H1 (cell line): ENCODE results near the gene SLC26A11. TPM values are rescaled to one million over a fixed set of nuclear protein-coding genes. Genes with fewer than 3 reads are reported as not detected.

Experiments
- CTCF ChIA-PET: fragments of 300-600 bp; sonication (Branson Sonifier 250); formaldehyde crosslinking; loops from one replicate; lab custom pipeline; 2021; ENCODE audit not compliant: partially characterized antibody; lab: Charles Lee
- POLR2A ChIA-PET: fragments of 300-600 bp; sonication (Branson Sonifier 250); formaldehyde crosslinking; loops from one replicate; lab custom pipeline; 2021; ENCODE audit warnings: inconsistent platforms; ENCODE audit not compliant: partially characterized antibody; lab: Charles Lee
- DNase-seq, 2 experiments: peaks; one replicate each; pipeline versions ENCODE4 v3.0.0 to v3.0.0-alpha.2; 2010 to 2022; ENCODE audit warnings: low spot score in 2 of 2, low read depth in 1 of 2, mixed read lengths in 1 of 2
- FAIRE-seq: peaks from 2 replicates; lab custom pipeline; 2011; peaks lifted over from hg19 to GRCh38; lab: Jason Lieb, UNC
- H2AFZ ChIP-seq: 2 replicates; pipeline ENCODE4 v1.8.1; 2012; ENCODE audit warnings: low read length, inconsistent platforms
- H2AK5ac ChIP-seq: 2 replicates; pipeline ENCODE4 v1.6.1; 2013; ENCODE audit warnings: low read depth, low read length
- H2BK120ac ChIP-seq: replicated peaks from 2 replicates; pipeline ENCODE3; 2013; ENCODE audit warnings: low read depth, low read length, inconsistent platforms
- H2BK12ac ChIP-seq: 2 replicates; pipeline ENCODE4 v1.6.1; 2013; ENCODE audit warnings: low read depth, low read length
- H2BK15ac ChIP-seq: 2 replicates; pipeline ENCODE4 v1.6.1; 2013; ENCODE audit warnings: low read length
- H2BK20ac ChIP-seq: 2 replicates; pipeline ENCODE4 v1.6.1; 2013; ENCODE audit warnings: low read length
- H2BK5ac ChIP-seq: 2 replicates; pipeline ENCODE4 v1.6.1; 2013; ENCODE audit warnings: low read depth, low read length
- H3K14ac ChIP-seq: 2 replicates; pipeline ENCODE4 v1.6.1; 2013; ENCODE audit warnings: inconsistent platforms; ENCODE audit not compliant: insufficient read length
- H3K18ac ChIP-seq: 2 replicates; pipeline ENCODE4 v1.6.1; 2013; ENCODE audit warnings: low read length; ENCODE audit errors: extremely low read depth
- H3K23ac ChIP-seq: 2 replicates; pipeline ENCODE4 v1.6.1; 2013; ENCODE audit warnings: inconsistent platforms; ENCODE audit not compliant: insufficient read length
- H3K23me2 ChIP-seq: 2 replicates; pipeline ENCODE4 v1.6.1; 2013; ENCODE audit warnings: low read depth, low read length
- H3K27ac ChIP-seq: 2 replicates; pipeline ENCODE4 v1.6.1; 2011; ENCODE audit warnings: low read depth, low read length, inconsistent platforms
- H3K27me3 ChIP-seq, 4 experiments: replicated peaks in 1 of 4; 1 replicate in 1 of 4; 2 replicates in 3 of 4; pipeline versions ENCODE4 v1.6.1 to v1.8.1; 2011 to 2013; ENCODE audit warnings: low read length in 3 of 4, mild to moderate bottlenecking in 3 of 4, inconsistent platforms in 2 of 4, mixed read lengths in 2 of 4, moderate library complexity in 1 of 4; ENCODE audit not compliant: control insufficient read depth in 3 of 4, insufficient read depth in 3 of 4; ENCODE audit errors: extremely low read depth in 1 of 4
- H3K36me3 ChIP-seq, 4 experiments: 2 replicates each; pipeline versions ENCODE4 v1.6.1 to v1.8.1; 2011 to 2013; ENCODE audit warnings: mild to moderate bottlenecking in 4 of 4, low read length in 3 of 4, moderate library complexity in 2 of 4, control low read depth in 1 of 4, inconsistent platforms in 1 of 4; ENCODE audit not compliant: insufficient read depth in 4 of 4, control insufficient read depth in 2 of 4
- H3K4ac ChIP-seq: replicated peaks from 2 replicates; pipeline ENCODE3; 2013; ENCODE audit warnings: low read length, low read depth, mixed read lengths, inconsistent platforms; ENCODE audit not compliant: insufficient read length
- H3K4me1 ChIP-seq, 4 experiments: replicated peaks in 1 of 4; 1 replicate in 1 of 4; 2 replicates in 3 of 4; pipeline versions ENCODE4 v1.6.1 to v1.8.1; 2011 to 2013; ENCODE audit warnings: low read length in 3 of 4, inconsistent platforms in 2 of 4, mixed read lengths in 1 of 4; ENCODE audit not compliant: insufficient read depth in 4 of 4, control insufficient read depth in 3 of 4
- H3K4me2 ChIP-seq, 2 experiments: 2 replicates each; pipeline versions ENCODE4 v1.6.1 to v1.8.1; 2011 to 2013; ENCODE audit warnings: low read depth in 2 of 2, low read length in 2 of 2, control low read depth in 1 of 2, inconsistent platforms in 1 of 2, mild to moderate bottlenecking in 1 of 2; ENCODE audit not compliant: insufficient read depth in 1 of 2
- H3K4me3 ChIP-seq, 4 experiments: fragments of 200-600, 300-600 bp in 1 of 4; sonication (generic), shearing (Covaris generic), sonication (Bioruptor Twin) in 1 of 4; 2 replicates each; pipeline versions ENCODE4 v1.5.1 to v1.8.1; 2011 to 2016; ENCODE audit warnings: low read length in 4 of 4, low read depth in 3 of 4, control low read depth in 2 of 4, inconsistent platforms in 2 of 4, mild to moderate bottlenecking in 2 of 4, mixed read lengths in 1 of 4, moderate library complexity in 1 of 4; ENCODE audit not compliant: insufficient read depth in 2 of 4; ENCODE audit errors: extremely low read depth in 1 of 4
- H3K56ac ChIP-seq: replicated peaks from 2 replicates; pipeline ENCODE3; 2013; ENCODE audit warnings: low read depth, mild to moderate bottlenecking, mixed read lengths, low read length, inconsistent platforms; ENCODE audit not compliant: insufficient read length
- H3K79me1 ChIP-seq: 2 replicates; pipeline ENCODE4 v1.6.1; 2013; ENCODE audit warnings: low read depth, low read length, control low read depth
- H3K79me2 ChIP-seq, 2 experiments: 2 replicates each; pipeline versions ENCODE4 v1.6.1 to v1.8.1; 2012 to 2013; ENCODE audit warnings: low read length in 2 of 2, mild to moderate bottlenecking in 2 of 2, inconsistent platforms in 1 of 2; ENCODE audit not compliant: insufficient read depth in 2 of 2, control insufficient read depth in 1 of 2
- H3K9ac ChIP-seq, 4 experiments: replicated peaks in 1 of 4; 1 replicate in 1 of 4; 2 replicates in 3 of 4; pipeline versions ENCODE4 v1.6.1 to v1.8.1; 2011 to 2013; ENCODE audit warnings: low read depth in 3 of 4, low read length in 3 of 4, control low read depth in 2 of 4, mild to moderate bottlenecking in 2 of 4, moderate library complexity in 2 of 4, inconsistent platforms in 1 of 4; ENCODE audit errors: extremely low read depth in 1 of 4
- H3K9me3 ChIP-seq, 2 experiments: 2 replicates each; pipeline versions ENCODE4 v1.6.1 to v1.8.1; 2012 to 2013; ENCODE audit warnings: mild to moderate bottlenecking in 2 of 2, moderate library complexity in 2 of 2, control low read depth in 1 of 2, inconsistent platforms in 1 of 2, low read depth in 1 of 2, low read length in 1 of 2, mixed read lengths in 1 of 2; ENCODE audit not compliant: insufficient read depth in 2 of 2
- H4K20me1 ChIP-seq, 2 experiments: replicated peaks in 1 of 2; 2 replicates each; pipeline versions ENCODE3 to v1.8.1; 2011 to 2013; ENCODE audit warnings: inconsistent platforms in 2 of 2, low read length in 2 of 2, mild to moderate bottlenecking in 1 of 2; ENCODE audit not compliant: insufficient read depth in 2 of 2, control insufficient read depth in 1 of 2
- H4K5ac ChIP-seq: 2 replicates; pipeline ENCODE4 v1.6.1; 2013; ENCODE audit warnings: low read length, low read depth, mixed read lengths, inconsistent platforms; ENCODE audit not compliant: insufficient read length
- H4K8ac ChIP-seq: 2 replicates; pipeline ENCODE4 v1.8.0; 2013; ENCODE audit warnings: mild to moderate bottlenecking, moderate library complexity, low read length, inconsistent platforms; ENCODE audit not compliant: insufficient read depth; ENCODE audit errors: extremely low read depth
- H4K91ac ChIP-seq: replicated peaks from 2 replicates; pipeline ENCODE3; 2013; ENCODE audit warnings: low read length, mixed read lengths, inconsistent platforms; ENCODE audit not compliant: insufficient read length
- CBX5 ChIP-seq: fragments of 300-800, 300-1000 bp; sonication (generic); IDR thresholded peaks from 2 replicates; pipeline ENCODE4 v1.7.1; 2016; ENCODE audit warnings: antibody characterized with exemption, low read length, low read depth
- CHD2 ChIP-seq: IDR thresholded peaks from 2 replicates; pipeline ENCODE4 v1.6.1; 2012; ENCODE audit warnings: low read length, improper control_type of control experiment
- E2F6 ChIP-seq: IDR thresholded peaks from 2 replicates; pipeline ENCODE4 v1.6.1; 2012; ENCODE audit warnings: inconsistent platforms
- EZH2 ChIP-seq: fragments of 200-600 bp; sonication (generic); IDR thresholded peaks from 2 replicates; pipeline ENCODE4 v1.7.1; 2012; ENCODE audit warnings: low read depth, mild to moderate bottlenecking, moderate library complexity, low read length, inconsistent platforms; ENCODE audit not compliant: severe bottlenecking
- FOSL1 ChIP-seq: IDR thresholded peaks from 2 replicates; pipeline ENCODE4 v1.6.1; 2011; ENCODE audit warnings: mild to moderate bottlenecking, low read depth, low read length, moderate library complexity; ENCODE audit not compliant: insufficient read depth
- JUN ChIP-seq: IDR thresholded peaks from 2 replicates; pipeline ENCODE4 v1.6.1; 2011; ENCODE audit warnings: low read depth, mild to moderate bottlenecking, improper control_type of control experiment, low read length
- KDM4A ChIP-seq: IDR thresholded peaks from one replicate; pipeline ENCODE4 v1.7.1; 2012; ENCODE audit warnings: low read depth, mild to moderate bottlenecking, moderate library complexity, low read length, inconsistent platforms; ENCODE audit not compliant: severe bottlenecking
- PHF8 ChIP-seq: fragments of 200-600 bp; sonication (generic); conservative IDR thresholded peaks from 2 replicates; pipeline ENCODE4 v1.7.1; 2012; ENCODE audit warnings: low read depth, mild to moderate bottlenecking, inconsistent platforms, low read length, moderate library complexity
- POLR2A ChIP-seq, 2 experiments: IDR thresholded peaks; 1 replicate in 1 of 2; 2 replicates in 1 of 2; pipeline ENCODE4 v1.6.1; 2011; ENCODE audit warnings: low read depth in 2 of 2, low read length in 2 of 2, mild to moderate bottlenecking in 2 of 2; ENCODE audit errors: control extremely low read depth in 1 of 2
- SIRT6 ChIP-seq: IDR thresholded peaks from one replicate; pipeline ENCODE4 v1.7.1; 2012; ENCODE audit warnings: low read length, inconsistent platforms
- SP1 ChIP-seq: IDR thresholded peaks from 2 replicates; pipeline ENCODE4 v1.6.1; 2011; ENCODE audit warnings: low read depth, low read length
- SP2 ChIP-seq: IDR thresholded peaks from 2 replicates; pipeline ENCODE4 v1.6.1; 2012; ENCODE audit warnings: mild to moderate bottlenecking, low read length, inconsistent platforms
- TAF7 ChIP-seq: optimal IDR thresholded peaks from 2 replicates; pipeline ENCODE3; 2011; ENCODE audit warnings: low read depth, mild to moderate bottlenecking, inconsistent platforms, low read length, moderate library complexity, borderline replicate concordance
- TCF12 ChIP-seq: IDR thresholded peaks from 2 replicates; pipeline ENCODE4 v1.6.1; 2011; ENCODE audit warnings: low read depth, mild to moderate bottlenecking, low read length
- WGBS, 2 experiments: shearing (Covaris generic) in 1 of 2; methylation state at CpG; one replicate each; pipeline versions ENCODE4 v1.1.6 to v1.1.7; 2013 to 2015; ENCODE audit warnings: low lambda C conversion rate in 2 of 2, mixed read lengths in 2 of 2, inconsistent platforms in 1 of 2, low coverage in 1 of 2, missing lambda C conversion rate in 1 of 2; ENCODE audit not compliant: insufficient replicate concordance in 2 of 2, insufficient coverage in 1 of 2, insufficient read length in 1 of 2; ENCODE audit errors: extremely low coverage in 1 of 2, missing lambda C conversion rate in 1 of 2; 5-methylcytosine and 5-hydroxymethylcytosine counted together
- polyA plus RNA-seq, 7 experiments: library from polyadenylated mRNA; depleted of rRNA in 3 of 7; stranded (reverse) in 5 of 7; unstranded in 2 of 7; fragments of >200 nt in 5 of 7; fragments of 200-250 nt in 2 of 7; gene quantifications; 1 replicate in 5 of 7; 2 replicates in 1 of 7; 4 replicates in 1 of 7; pipeline versions ENCODE4 v1.2.1 to v1.2.3, GENCODE V29; 2011 to 2013; ENCODE audit warnings: missing spikeins in 2 of 7, mixed read lengths in 2 of 7
- total RNA-seq: library from RNA; stranded (reverse); fragmentation: NEBNext Ultra II Directional; extraction: Animal tissue kit (Norgen Biotek cat#: 25700); gene quantifications from 2 replicates; pipeline ENCODE4 v1.2.1, GENCODE V29; 2021

The SLC26A11 gene
- total and polyA plus RNA-seq, 2 of the 8 experiments (the other 6 are each of a cell fraction or from before 2014, with no cell fraction given) = 15.5 to 25.9 TPM

GRCh38 chr17:80228477-80228876 lies 8.2 kb downstream of the SLC26A11 start:
- DNase-seq (no peak), FAIRE-seq (no peak)
- Histone ChIP-seq H4K8ac (no peak overlapping the region; the same call in 1 of the 2 replicates), H2BK5ac (no peak overlapping the region), H3K4me1 (peaks cover 0 to 16% (median 6%) of the 10 kb centered on the region in 4 experiments; a peak in 6 of 7 replicates), H3K27me3 (no peaks in the 10 kb centered on the region), H3K4ac (no peak overlapping the region), H3K9ac (no peak overlapping the region), H3K79me1 (0 out of 2 replicates have a peak, but pooled peaks cover 2% of the 10 kb centered on the region), H2BK120ac (no peak overlapping the region), H4K5ac (no peak overlapping the region), H2AFZ (no peak overlapping the region), H3K14ac (no peak overlapping the region), H2BK20ac (no peak overlapping the region), H3K4me2 (no peak overlapping the region), H3K18ac (no peak overlapping the region), H3K23ac (no peak overlapping the region), H3K23me2 (peaks cover 3% of the 10 kb centered on the region; the same call in 1 of the 2 replicates), H2BK12ac (no peak overlapping the region), H4K91ac (no peak overlapping the region), H2AK5ac (no peak overlapping the region), H3K36me3 (peaks cover 0 to 6% (median 1%) of the 10 kb centered on the region in 4 experiments; a peak in 2 of 8 replicates), H3K9me3 (peaks cover 0 to 6% of the 10 kb centered on the region in 2 experiments; a peak in 1 of 4 replicates), H3K79me2 (no peaks in the 10 kb centered on the region), H2BK15ac (no peak overlapping the region), H3K27ac (no peak overlapping the region), H3K56ac (no peak overlapping the region), H3K4me3 (no peak overlapping the region), H4K20me1 (peaks cover 2% of the 10 kb centered on the region in 2 experiments)
- ChIA-PET POLR2A (interaction anchor here (0.6 to 4.6 kb wide), 5 partner anchors 8 to 81 kb away, joined by 3 to 19 read pairs (median 3); partner anchors contain the start of genes RNF213, SGSH and SLC26A11), CTCF (interaction anchor here (0.7 to 1.9 kb wide), 5 partner anchors 10 to 37 kb away, joined by 4 to 5 read pairs (median 4); no protein-coding TSS in a partner anchor)
- 88% methylated on average over 14 of the region's 14 CpGs; no CpG with 5 or more reads in 1 of the 2 experiments for WGBS, 2 experiments
- TF ChIP-seq TAF7 (no peak), JUN (no peak), CHD2 (no peak), EZH2 (no peak), TCF12 (no peak), PHF8 (no peak), SIRT6 (no peak), CBX5 (no peak), E2F6 (no peak), KDM4A (no peak), SP2 (no peak), SP1 (no peak), POLR2A (IDR thresholded peaks at IDR 0.05; ENCODE audit: control extremely low read depth in 1 of 2, low read depth in 2 of 2, low read length in 2 of 2) (no peak), FOSL1 (no peak)
